ENCODE data around the gene HEXA.

HEXA gene

GRCh38 chr15:72319985-72320671 lies 55.7 kb downstream of the HEXA start, which contains the start of gene CELF6:
Gene CELF6 (minus strand): TSS chr15:72320157. CDS start chr15:72319874, 283 bp downstream.
- peak; percentile 52 to 62 for DNase-seq (ENCODE audit: low read depth in 2 of 2)

- peak; percentile 14 to 31 for DNase-seq (ENCODE audit: low read depth in 2 of 2)
These were observed 56.3 kb downstream of the HEXA start for GRCh38 chr15:72319360-72319984.

GRCh38 chr15:72318408-72318942 lies 57.3 kb downstream of the HEXA start:
- DNase-seq (ENCODE audit: low read depth in 2 of 2), result no peak

- no peak for DNase-seq (ENCODE audit: low read depth in 2 of 2)
These were observed 60.0 kb downstream of the HEXA start for GRCh38 chr15:72315706-72316370.

- DNase-seq (ENCODE audit: low read depth in 2 of 2), result no peak
These were observed 61.9 kb downstream of the HEXA start for GRCh38 chr15:72313881-72314280.

- DNase-seq (ENCODE audit: low read depth in 2 of 2), result no peak
These were observed 62.4 kb downstream of the HEXA start for GRCh38 chr15:72313448-72313840.

- DNase-seq (ENCODE audit: low read depth in 2 of 2), result peak; percentile 39 to 42
These were observed 63.0 kb downstream of the HEXA start for GRCh38 chr15:72312605-72313447.

- no peak for DNase-seq (ENCODE audit: low read depth in 2 of 2)
These were observed 68.8 kb downstream of the HEXA start for GRCh38 chr15:72307026-72307425.

GRCh38 chr15:72306211-72306785 lies 69.5 kb downstream of the HEXA start:
- DNase-seq (ENCODE audit: low read depth in 2 of 2), result peak; percentile 5 to 20

- DNase-seq (ENCODE audit: low read depth in 2 of 2), result no peak
These were observed 71.2 kb downstream of the HEXA start for GRCh38 chr15:72304596-72304995.

- DNase-seq (ENCODE audit: low read depth in 2 of 2), result no peak
These were observed 72.9 kb downstream of the HEXA start for GRCh38 chr15:72302955-72303354.

Measured in stimulated activated CD8-positive, alpha-beta memory T cell treated with anti-CD3 and anti-CD28 coated beads, Interleukin-2, amount 100 ng/mL, for 48 hours (primary cell).